K562 (cell line): ENCODE data around the gene AMIGO3. TPM values are rescaled to one million over a fixed set of nuclear protein-coding genes. Genes with fewer than 3 reads are reported as not detected.
A peak's percentile ranks its signal among the peaks of the same experiment; 100 is the strongest.

ENCODE experiments used
- BHLHE40 ChIP-seq: IDR thresholded peaks from 2 replicates; pipeline ENCODE4 v1.6.1; 2011; ENCODE audit warnings: low read length, improper control_type of control experiment
- CBX1 ChIP-seq: sonication (generic); IDR thresholded peaks from 2 replicates; pipeline ENCODE4 v1.6.1; 2016; ENCODE audit warnings: antibody characterized with exemption, low read depth, mild to moderate bottlenecking
- HNRNPLL ChIP-seq: fragments of 200-400 bp; formaldehyde crosslinking; IDR thresholded peaks from 2 replicates; pipeline ENCODE4 v1.6.1; 2017; ENCODE audit warnings: low read length, low read depth, mild to moderate bottlenecking; ENCODE audit not compliant: poor library complexity, severe bottlenecking
- MTF1 ChIP-seq: fragments of 250-450 bp; sonication (Bioruptor Pico); IDR thresholded peaks from 2 replicates; pipeline ENCODE4 v1.9.0; 2021; ENCODE audit warnings: moderate library complexity, mild to moderate bottlenecking, inconsistent platforms, borderline replicate concordance
- NFE2 ChIP-seq: IDR thresholded peaks from 2 replicates; pipeline ENCODE4 v1.6.1; 2014; ENCODE audit warnings: antibody characterized with exemption, low read depth
- SAFB ChIP-seq: fragments of 200-400 bp; formaldehyde crosslinking; IDR thresholded peaks from 2 replicates; pipeline ENCODE4 v1.6.1; 2017; ENCODE audit warnings: low read depth, low read length, borderline replicate concordance
- SMAD2 ChIP-seq: fragments of 150-350 bp; IDR thresholded peaks from 2 replicates; pipeline ENCODE4 v1.6.1; 2014; ENCODE audit warnings: low read depth, mild to moderate bottlenecking, low read length
- SP1 ChIP-seq: sonication (generic); formaldehyde crosslinking; IDR thresholded peaks from 2 replicates; pipeline ENCODE4 v1.8.1; 2022; ENCODE audit warnings: mild to moderate bottlenecking, missing genetic modification reagents
- TOE1 ChIP-seq, 2 experiments: fragments of 450-650 bp in 1 of 2; sonication (generic) in 1 of 2; formaldehyde crosslinking in 1 of 2; IDR thresholded peaks; 2 replicates each; pipeline versions ENCODE4 v1.7.1 to v1.8.0; 2016 to 2022; ENCODE audit warnings: borderline replicate concordance in 2 of 2, mild to moderate bottlenecking in 2 of 2, antibody characterized with exemption in 1 of 2, inconsistent platforms in 1 of 2, low read depth in 1 of 2, missing genetic modification reagents in 1 of 2, moderate library complexity in 1 of 2
- ZEB2 ChIP-seq: fragments of 450-650 bp; IDR thresholded peaks from 2 replicates; pipeline ENCODE4 v1.6.1; 2016
- ZNF699 ChIP-seq: fragments of 250-450 bp; sonication (Bioruptor Pico); IDR thresholded peaks from 2 replicates; pipeline ENCODE4 v1.8.0; 2021; ENCODE audit warnings: mild to moderate bottlenecking, moderate library complexity; ENCODE audit not compliant: insufficient replicate concordance
- polyA plus RNA-seq, 8 experiments: library from polyadenylated mRNA; depleted of rRNA in 4 of 8; stranded (reverse) in 5 of 8; unstranded in 3 of 8; fragments of >200 nt; fragmentation: Nextera tagmentation in 2 of 8; fragmentation: Illumina TruSeq in 1 of 8; extraction: Ambion mirVana in 2 of 8; extraction: Trizol in 1 of 8; gene quantifications; 2 replicates each; pipeline versions ENCODE4 v1.2.1 to v1.2.3, GENCODE V29; 2011 to 2014; ENCODE audit warnings: inconsistent platforms in 1 of 8, missing spikeins in 1 of 8
- total RNA-seq, 7 experiments: library from RNA; depleted of rRNA in 6 of 7; stranded (reverse); fragments of >200 nt in 6 of 7; fragmentation: Illumina TruSeq in 2 of 7; extraction: Trizol in 2 of 7; gene quantifications; 2 replicates each; pipeline versions ENCODE4 v1.2.1 to v1.2.3, GENCODE V29; 2011 to 2021; ENCODE audit warnings: low replicate concordance in 1 of 7
- TF ChIP-seq, protein P1 (sequence below): fragments of 450-650 bp; formaldehyde crosslinking; conservative IDR thresholded peaks from 2 replicates; pipeline ENCODE4 v1.4.0; 2022; ENCODE audit warnings: mild to moderate bottlenecking, missing genetic modification characterization
- TF ChIP-seq, protein P2 (sequence below): fragments of 450-650 bp; IDR thresholded peaks from 2 replicates; pipeline ENCODE4 v1.6.1; 2016; ENCODE audit warnings: mild to moderate bottlenecking
- TF ChIP-seq, protein P3 (sequence below), 2 experiments: fragments of 200-800 bp in 1 of 2; sonication (Bioruptor generic) in 1 of 2; sonication (generic) in 1 of 2; formaldehyde crosslinking in 1 of 2; IDR thresholded peaks in 1 of 2; conservative IDR thresholded peaks in 1 of 2; 2 replicates each; pipeline versions ENCODE4 v1.5.0 to v1.6.1; 2016 to 2020; ENCODE audit warnings: missing compliant biosample characterization in 1 of 2, missing genetic modification characterization in 1 of 2, missing genetic modification reagents in 1 of 2
- TF ChIP-seq, protein P4 (sequence below): conservative IDR thresholded peaks from 2 replicates; pipeline ENCODE4 v1.6.1; 2011; ENCODE audit warnings: low read depth, mild to moderate bottlenecking, low read length; ENCODE audit not compliant: control insufficient read depth
- TF ChIP-seq, protein P5 (sequence below): sonication (generic); formaldehyde crosslinking; IDR thresholded peaks from 2 replicates; pipeline ENCODE4 v1.8.1; 2023; ENCODE audit warnings: mild to moderate bottlenecking, missing genetic modification reagents, moderate library complexity

Gene AMIGO3
- total and polyA plus RNA-seq, 9 of the 15 experiments (the other 6 are each of a cell fraction or from before 2014, with no cell fraction given) = 0.13 to 2.8 (median 0.44) TPM; not detected in 4

DNA sequence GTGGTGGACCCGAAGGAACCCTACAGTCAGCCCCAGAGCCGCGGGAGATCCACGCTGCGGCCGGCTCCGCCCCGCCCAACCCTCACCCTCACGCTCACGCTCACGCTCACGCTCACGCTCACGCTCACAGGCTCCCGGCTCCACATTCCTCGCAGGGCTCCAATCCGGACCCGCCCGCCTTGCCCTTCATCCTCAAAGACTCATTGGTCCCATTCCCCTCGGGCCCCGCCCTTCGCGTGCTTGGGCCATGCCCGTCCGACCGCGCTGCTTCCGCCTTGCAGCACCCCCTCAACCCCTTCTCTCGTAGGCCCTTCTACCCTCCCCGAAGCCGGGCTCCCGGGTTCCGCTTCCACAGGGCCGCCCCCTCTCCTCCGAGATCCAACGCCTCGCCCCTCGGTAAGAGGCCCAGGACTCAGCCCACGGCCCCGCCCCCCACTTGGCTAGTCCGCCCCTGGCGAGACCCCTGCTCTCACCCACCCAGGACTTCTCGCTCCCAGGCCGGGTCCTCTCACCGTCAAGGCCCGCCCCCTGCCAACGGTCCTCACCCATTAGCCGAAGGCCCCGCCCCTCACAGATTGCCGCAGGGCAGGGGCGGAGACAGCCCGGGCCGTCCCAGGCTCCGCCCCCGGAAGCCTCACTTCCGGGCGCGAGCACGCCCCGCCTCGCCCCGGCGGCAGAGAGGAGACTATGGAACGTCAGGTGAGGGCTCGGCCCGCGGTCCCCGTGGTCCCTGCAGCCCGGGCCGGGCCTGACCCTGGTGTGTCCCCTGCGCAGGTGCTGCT, 45.6 kb downstream of the AMIGO3 start, which contains the start of gene APEH (continued):
- TF ChIP-seq, protein P1, sequence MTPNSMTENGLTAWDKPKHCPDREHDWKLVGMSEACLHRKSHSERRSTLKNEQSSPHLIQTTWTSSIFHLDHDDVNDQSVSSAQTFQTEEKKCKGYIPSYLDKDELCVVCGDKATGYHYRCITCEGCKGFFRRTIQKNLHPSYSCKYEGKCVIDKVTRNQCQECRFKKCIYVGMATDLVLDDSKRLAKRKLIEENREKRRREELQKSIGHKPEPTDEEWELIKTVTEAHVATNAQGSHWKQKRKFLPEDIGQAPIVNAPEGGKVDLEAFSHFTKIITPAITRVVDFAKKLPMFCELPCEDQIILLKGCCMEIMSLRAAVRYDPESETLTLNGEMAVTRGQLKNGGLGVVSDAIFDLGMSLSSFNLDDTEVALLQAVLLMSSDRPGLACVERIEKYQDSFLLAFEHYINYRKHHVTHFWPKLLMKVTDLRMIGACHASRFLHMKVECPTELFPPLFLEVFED = no peak
- peak; percentile 72 for TF ChIP-seq ZEB2
- no peak for TF ChIP-seq NFE2
- no peak for TF ChIP-seq MTF1 (CRISPR knock-in tag)
- TF ChIP-seq ZNF699 (CRISPR knock-in tag) = no peak
- TF ChIP-seq HNRNPLL = peak; percentile 20
- peak; percentile 60; the same call in 1 of the 2 replicates for TF ChIP-seq CBX1
- peak; percentile 71; the same call in 1 of the 2 replicates for TF ChIP-seq SP1
- TF ChIP-seq SAFB = peak; percentile 72; the same call in 1 of the 2 replicates
- TF ChIP-seq BHLHE40 = peak; percentile 59
- peak; percentile 87; the same call in 1 of the 2 replicates for TF ChIP-seq TOE1 (IDR thresholded peaks at IDR 0.05; ENCODE audit: borderline replicate concordance)
- no peak for TF ChIP-seq TOE1 (CRISPR knock-in tag; IDR thresholded peaks at IDR 0.05; ENCODE audit: borderline replicate concordance, low read depth)
- TF ChIP-seq, protein P2, sequence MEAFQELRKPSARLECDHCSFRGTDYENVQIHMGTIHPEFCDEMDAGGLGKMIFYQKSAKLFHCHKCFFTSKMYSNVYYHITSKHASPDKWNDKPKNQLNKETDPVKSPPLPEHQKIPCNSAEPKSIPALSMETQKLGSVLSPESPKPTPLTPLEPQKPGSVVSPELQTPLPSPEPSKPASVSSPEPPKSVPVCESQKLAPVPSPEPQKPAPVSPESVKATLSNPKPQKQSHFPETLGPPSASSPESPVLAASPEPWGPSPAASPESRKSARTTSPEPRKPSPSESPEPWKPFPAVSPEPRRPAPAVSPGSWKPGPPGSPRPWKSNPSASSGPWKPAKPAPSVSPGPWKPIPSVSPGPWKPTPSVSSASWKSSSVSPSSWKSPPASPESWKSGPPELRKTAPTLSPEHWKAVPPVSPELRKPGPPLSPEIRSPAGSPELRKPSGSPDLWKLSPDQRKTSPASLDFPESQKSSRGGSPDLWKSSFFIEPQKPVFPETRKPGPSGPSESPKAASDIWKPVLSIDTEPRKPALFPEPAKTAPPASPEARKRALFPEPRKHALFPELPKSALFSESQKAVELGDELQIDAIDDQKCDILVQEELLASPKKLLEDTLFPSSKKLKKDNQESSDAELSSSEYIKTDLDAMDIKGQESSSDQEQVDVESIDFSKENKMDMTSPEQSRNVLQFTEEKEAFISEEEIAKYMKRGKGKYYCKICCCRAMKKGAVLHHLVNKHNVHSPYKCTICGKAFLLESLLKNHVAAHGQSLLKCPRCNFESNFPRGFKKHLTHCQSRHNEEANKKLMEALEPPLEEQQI = no peak
- TF ChIP-seq, protein P3, sequence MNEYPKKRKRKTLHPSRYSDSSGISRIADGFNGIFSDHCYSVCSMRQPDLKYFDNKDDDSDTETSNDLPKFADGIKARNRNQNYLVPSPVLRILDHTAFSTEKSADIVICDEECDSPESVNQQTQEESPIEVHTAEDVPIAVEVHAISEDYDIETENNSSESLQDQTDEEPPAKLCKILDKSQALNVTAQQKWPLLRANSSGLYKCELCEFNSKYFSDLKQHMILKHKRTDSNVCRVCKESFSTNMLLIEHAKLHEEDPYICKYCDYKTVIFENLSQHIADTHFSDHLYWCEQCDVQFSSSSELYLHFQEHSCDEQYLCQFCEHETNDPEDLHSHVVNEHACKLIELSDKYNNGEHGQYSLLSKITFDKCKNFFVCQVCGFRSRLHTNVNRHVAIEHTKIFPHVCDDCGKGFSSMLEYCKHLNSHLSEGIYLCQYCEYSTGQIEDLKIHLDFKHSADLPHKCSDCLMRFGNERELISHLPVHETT (CRISPR knock-in tag; conservative IDR thresholded peaks at IDR 0.05 in 1 of 2, IDR thresholded peaks at IDR 0.05 in 1 of 2) = peak in 1 of 2 experiments; percentile 46; a peak in 1 of 4 replicates
- TF ChIP-seq, protein P4, sequence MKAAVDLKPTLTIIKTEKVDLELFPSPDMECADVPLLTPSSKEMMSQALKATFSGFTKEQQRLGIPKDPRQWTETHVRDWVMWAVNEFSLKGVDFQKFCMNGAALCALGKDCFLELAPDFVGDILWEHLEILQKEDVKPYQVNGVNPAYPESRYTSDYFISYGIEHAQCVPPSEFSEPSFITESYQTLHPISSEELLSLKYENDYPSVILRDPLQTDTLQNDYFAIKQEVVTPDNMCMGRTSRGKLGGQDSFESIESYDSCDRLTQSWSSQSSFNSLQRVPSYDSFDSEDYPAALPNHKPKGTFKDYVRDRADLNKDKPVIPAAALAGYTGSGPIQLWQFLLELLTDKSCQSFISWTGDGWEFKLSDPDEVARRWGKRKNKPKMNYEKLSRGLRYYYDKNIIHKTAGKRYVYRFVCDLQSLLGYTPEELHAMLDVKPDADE = no peak; the same call in 1 of the 2 replicates
- TF ChIP-seq, protein P5, sequence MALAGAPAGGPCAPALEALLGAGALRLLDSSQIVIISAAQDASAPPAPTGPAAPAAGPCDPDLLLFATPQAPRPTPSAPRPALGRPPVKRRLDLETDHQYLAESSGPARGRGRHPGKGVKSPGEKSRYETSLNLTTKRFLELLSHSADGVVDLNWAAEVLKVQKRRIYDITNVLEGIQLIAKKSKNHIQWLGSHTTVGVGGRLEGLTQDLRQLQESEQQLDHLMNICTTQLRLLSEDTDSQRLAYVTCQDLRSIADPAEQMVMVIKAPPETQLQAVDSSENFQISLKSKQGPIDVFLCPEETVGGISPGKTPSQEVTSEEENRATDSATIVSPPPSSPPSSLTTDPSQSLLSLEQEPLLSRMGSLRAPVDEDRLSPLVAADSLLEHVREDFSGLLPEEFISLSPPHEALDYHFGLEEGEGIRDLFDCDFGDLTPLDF = no peak
- no peak for TF ChIP-seq SMAD2
